HG03520 (cell line): Measurements from ENCODE around the gene MCTS1.
A peak's percentile ranks its signal among the peaks of the same experiment; 100 is the strongest.
"Not testable (repeated sequence)": the region's sequence is repeated elsewhere in the genome, so short reads cannot be mapped to it uniquely, and the experiment has no call there.

ENCODE experiments used
- ATAC-seq: cut with Tn5 transposase; IDR thresholded peaks from one replicate; pipeline ENCODE4 v1.9.1; 2021; ENCODE audit warnings: mild to moderate bottlenecking, moderate library complexity; ENCODE audit not compliant: unreplicated experiment

MCTS1 gene

GRCh38 chrX:120603707-120604360 is at the start of gene MCTS1:
TSS of gene MCTS1 (plus strand) at chrX:120604101. CDS start at chrX:120604237, 136 bp downstream.
- peak; percentile 85 for ATAC-seq

- no peak for ATAC-seq
Observed at GRCh38 chrX:120556251-120556650, 47.6 kb upstream of the MCTS1 start.

- no peak for ATAC-seq
Observed at GRCh38 chrX:120559804-120560203, 44.1 kb upstream of the MCTS1 start.

- ATAC-seq: peak; percentile 39
Observed at GRCh38 chrX:120560405-120560841, 43.5 kb upstream of the MCTS1 start.

- ATAC-seq: peak; percentile 77
Observed at GRCh38 chrX:120560842-120561633, 42.9 kb upstream of the MCTS1 start, which contains the start of gene CUL4B. TSS of gene CUL4B (minus strand) at chrX:120560962. CDS start at chrX:120560638, 324 bp downstream.

GRCh38 chrX:120561634-120562568 is 42.0 kb upstream of the MCTS1 start:
- ATAC-seq: no peak

- no peak for ATAC-seq
Observed at GRCh38 chrX:120562569-120562926, 41.4 kb upstream of the MCTS1 start.

- no peak for ATAC-seq
Observed at GRCh38 chrX:120564925-120565324, 39.0 kb upstream of the MCTS1 start.

GRCh38 chrX:120566817-120567216 is 37.1 kb upstream of the MCTS1 start:
- no peak for ATAC-seq

GRCh38 chrX:120568035-120568434 is 35.9 kb upstream of the MCTS1 start:
- no peak for ATAC-seq

- no peak for ATAC-seq
Observed at GRCh38 chrX:120568609-120569008, 35.3 kb upstream of the MCTS1 start.

- no peak for ATAC-seq
Observed at GRCh38 chrX:120570011-120570600, 33.8 kb upstream of the MCTS1 start.

GRCh38 chrX:120573806-120574205 is 30.1 kb upstream of the MCTS1 start:
- not testable (repeated sequence) for ATAC-seq

GRCh38 chrX:120575379-120576114 is 28.4 kb upstream of the MCTS1 start:
- ATAC-seq: no peak

GRCh38 chrX:120585702-120586101 is 18.2 kb upstream of the MCTS1 start:
- no peak for ATAC-seq

GRCh38 chrX:120604361-120604782 is 471 bp downstream of the MCTS1 start:
- peak; percentile 43 for ATAC-seq

GRCh38 chrX:120612086-120612485 is 8.2 kb downstream of the MCTS1 start:
- no peak for ATAC-seq

GRCh38 chrX:120614816-120615215 is 10.9 kb downstream of the MCTS1 start:
- no peak for ATAC-seq

- peak; percentile 52 for ATAC-seq
Observed at GRCh38 chrX:120617996-120618630, 14.2 kb downstream of the MCTS1 start.
